ENCODE measurements around the gene GYPC.

DNA sequence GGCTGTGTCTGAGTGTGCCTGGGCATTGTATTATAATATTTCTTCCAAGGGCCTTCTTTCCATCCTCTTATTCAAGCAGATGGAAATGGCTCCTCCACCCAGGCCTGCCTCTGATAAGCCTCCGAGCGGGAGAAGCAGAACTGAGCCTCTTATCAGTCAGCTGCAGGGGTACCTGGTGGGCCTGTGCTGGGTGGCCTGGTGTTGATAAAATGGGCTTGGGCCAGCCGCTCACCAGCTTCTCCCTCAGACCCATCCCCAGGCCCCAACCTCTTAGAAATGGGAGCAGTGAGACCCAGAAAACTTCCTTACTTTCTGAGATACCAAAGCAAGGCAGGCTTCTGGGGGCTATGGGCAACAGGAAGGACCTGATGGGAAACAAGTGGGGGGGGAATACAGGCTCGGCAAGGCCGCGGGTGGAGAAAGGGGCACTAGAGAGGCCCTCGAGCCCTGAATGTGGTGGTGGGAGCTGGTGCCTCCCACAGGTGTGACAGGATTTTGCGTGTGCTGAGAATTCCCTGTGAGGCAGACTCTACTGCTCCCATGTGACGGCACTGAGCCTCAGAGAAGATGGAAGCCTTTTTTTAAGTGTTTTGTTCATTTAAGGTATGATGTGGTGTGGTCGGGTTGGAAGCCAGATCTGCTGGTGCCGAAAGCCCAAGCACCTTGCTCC lies 18.3 kb downstream of the GYPC start:
- TF ChIP-seq SUZ12 (IDR thresholded peaks at IDR 0.05; ENCODE audit: extremely low read depth, insufficient read depth, insufficient read length) (no peak), YY1 (IDR thresholded peaks at IDR 0.05; ENCODE audit: insufficient read depth, insufficient read length) (no peak), ZNF274 (IDR thresholded peaks at IDR 0.05; ENCODE audit: low read depth, low read length) (no peak)
